Osteoblast (primary cell): ENCODE measurements around the gene GAS6. TPM values are rescaled to one million over a fixed set of nuclear protein-coding genes. Genes with fewer than 3 reads are reported as not detected.

ENCODE experiments used
- DNase-seq: peaks from one replicate; pipeline ENCODE4 v3.0.0; 2011; ENCODE audit warnings: low spot score, mixed read lengths; ENCODE audit not compliant: insufficient read length; ENCODE audit errors: missing footprints
- H2AFZ ChIP-seq: 2 replicates; pipeline ENCODE4 v1.6.0; 2011; ENCODE audit warnings: mild to moderate bottlenecking, low read length
- H3K27ac ChIP-seq: 2 replicates; pipeline ENCODE4 v1.5.1; 2011; ENCODE audit warnings: mild to moderate bottlenecking, low read depth, low read length, moderate library complexity
- H3K27me3 ChIP-seq: 2 replicates; pipeline ENCODE4 v1.6.0; 2012; ENCODE audit warnings: mild to moderate bottlenecking, control low read depth, inconsistent platforms, low read length, moderate library complexity; ENCODE audit not compliant: insufficient read depth
- H3K36me3 ChIP-seq: 2 replicates; pipeline ENCODE4 v1.5.1; 2011; ENCODE audit warnings: mild to moderate bottlenecking, low read length, control low read depth, moderate library complexity; ENCODE audit not compliant: insufficient read depth
- H3K4me1 ChIP-seq: 2 replicates; pipeline ENCODE4 v1.5.1; 2011; ENCODE audit warnings: mild to moderate bottlenecking, low read length, control low read depth, moderate library complexity; ENCODE audit not compliant: insufficient read depth
- H3K4me2 ChIP-seq: 2 replicates; pipeline ENCODE4 v1.6.0; 2011; ENCODE audit warnings: mild to moderate bottlenecking, low read length; ENCODE audit not compliant: insufficient read depth
- H3K4me3 ChIP-seq: fragments of 200-600 bp; sonication (generic); 3 replicates; pipeline ENCODE4 v1.5.1; 2012; ENCODE audit warnings: mild to moderate bottlenecking, low read length, inconsistent platforms; ENCODE audit not compliant: insufficient read depth
- H3K79me2 ChIP-seq: 2 replicates; pipeline ENCODE4 v1.6.0; 2012; ENCODE audit warnings: mild to moderate bottlenecking, low read length, control low read depth, inconsistent platforms; ENCODE audit not compliant: insufficient read depth
- H3K9me3 ChIP-seq: 2 replicates; pipeline ENCODE4 v1.5.1; 2011; ENCODE audit warnings: low read depth, low read length, control low read depth
- H4K20me1 ChIP-seq: 2 replicates; pipeline ENCODE4 v1.6.0; 2012; ENCODE audit warnings: mild to moderate bottlenecking, low read length, control low read depth; ENCODE audit not compliant: insufficient read depth
- CTCF ChIP-seq: IDR thresholded peaks from 2 replicates; pipeline ENCODE4 v1.5.1; 2011; ENCODE audit warnings: mild to moderate bottlenecking, low read depth, low read length, moderate library complexity; ENCODE audit errors: extremely low read depth
- total RNA-seq: library from RNA; depleted of rRNA; stranded (reverse); fragments of >200 nt; gene quantifications from 2 replicates; pipeline ENCODE4 v1.2.3, GENCODE V29; 2012

Gene GAS6
- total RNA-seq, 1 donor = 417 TPM

- Histone ChIP-seq H3K27ac (no peak overlapping the region), H3K4me3 (no peak overlapping the region), H3K4me1 (peaks cover 25% of the 10 kb centered on the region), H3K79me2 (peaks cover 39% of the 10 kb centered on the region), H3K36me3 (peaks cover 10% of the 10 kb centered on the region), H2AFZ (no peak overlapping the region), H3K4me2 (no peak overlapping the region), H4K20me1 (peaks cover 21% of the 10 kb centered on the region), H3K27me3 (no peaks in the 10 kb centered on the region), H3K9me3 (no peaks in the 10 kb centered on the region)
- DNase-seq = peak; percentile 54
- TF ChIP-seq CTCF = no peak
Observed at GRCh38 chr13:113865427-113865826, 1.6 kb upstream of the GAS6 start.

GRCh38 chr13:113864273-113864890 is 506 bp upstream of the GAS6 start:
- DNase-seq = peak; percentile 97
- H4K20me1 ChIP-seq = peaks cover 32% of the 10 kb centered on the region
- H3K27ac ChIP-seq = peak overlapping the region; percentile 65
- H2AFZ ChIP-seq = peak overlapping the region; percentile 69
- H3K4me1 ChIP-seq = peaks cover 31% of the 10 kb centered on the region
- peaks cover 17% of the 10 kb centered on the region for H3K36me3 ChIP-seq
- no peaks in the 10 kb centered on the region for H3K27me3 ChIP-seq
- peaks cover 50% of the 10 kb centered on the region for H3K79me2 ChIP-seq
- H3K4me2 ChIP-seq = peak overlapping the region; percentile 92
- H3K4me3 ChIP-seq = peak overlapping the region; percentile 78
- H3K9me3 ChIP-seq = no peaks in the 10 kb centered on the region
- TF ChIP-seq CTCF = no peak

GRCh38 chr13:113862931-113863523 is 849 bp downstream of the GAS6 start:
- Histone ChIP-seq H3K4me3 (peak overlapping the region; percentile 78), H3K4me1 (peaks cover 31% of the 10 kb centered on the region), H3K4me2 (peak overlapping the region; percentile 89), H4K20me1 (peaks cover 45% of the 10 kb centered on the region), H3K27me3 (no peaks in the 10 kb centered on the region), H3K27ac (peak overlapping the region; percentile 74), H3K36me3 (peaks cover 30% of the 10 kb centered on the region), H3K9me3 (no peaks in the 10 kb centered on the region), H3K79me2 (peaks cover 63% of the 10 kb centered on the region), H2AFZ (no peak overlapping the region)
- no peak for TF ChIP-seq CTCF
- peak; percentile 93 for DNase-seq

GRCh38 chr13:113862191-113862930 is 1.5 kb downstream of the GAS6 start:
- Histone ChIP-seq H3K4me2 (peak overlapping the region; percentile 89), H3K4me3 (peak overlapping the region; percentile 78), H3K27ac (peak overlapping the region; percentile 63), H3K36me3 (peaks cover 36% of the 10 kb centered on the region), H3K27me3 (no peaks in the 10 kb centered on the region), H3K9me3 (no peaks in the 10 kb centered on the region), H3K79me2 (peaks cover 70% of the 10 kb centered on the region), H3K4me1 (peaks cover 34% of the 10 kb centered on the region), H2AFZ (no peak overlapping the region), H4K20me1 (peaks cover 52% of the 10 kb centered on the region)
- DNase-seq = peak; percentile 89
- no peak for TF ChIP-seq CTCF
